ENCODE data around the gene COL11A1. TPM values are rescaled to one million over a fixed set of nuclear protein-coding genes. Genes with fewer than 3 reads are reported as not detected.

COL11A1 gene
- polyA plus RNA-seq, 1 experiment: 8.2 TPM

- Histone ChIP-seq H3K27me3 (ENCODE audit: control insufficient read depth, insufficient read depth, low read length) (no peaks in the 10 kb centered on the region), H3K27ac (ENCODE audit: low read depth, low read length) (no peak overlapping the region), H3K9me3 (ENCODE audit: control insufficient read depth, insufficient read depth, low read length) (no peaks in the 10 kb centered on the region), H3K4me3 (ENCODE audit: low read depth, low read length) (no peak overlapping the region)
- POLR2A ChIA-PET: no interaction called here
- CTCF ChIA-PET: interaction anchor here (0.6 to 2.3 kb wide), 36 partner anchors 9 to 1450 kb away, joined by 3 to 14 read pairs (median 4); no protein-coding TSS in a partner anchor
- peak; percentile 39 for DNase-seq (ENCODE audit: low read depth, low spot score)
- TF ChIP-seq CTCF (IDR thresholded peaks at IDR 0.05; ENCODE audit: low read depth, low read length): peak; percentile 78
These were observed 137.7 kb downstream of the COL11A1 start for GRCh38 chr1:102970496-102971078.

GRCh38 chr1:102967786-102968185 lies 140.5 kb downstream of the COL11A1 start:
- DNase-seq (ENCODE audit: low read depth, low spot score): no peak
- H3K27me3 ChIP-seq (ENCODE audit: control insufficient read depth, insufficient read depth, low read length): no peaks in the 10 kb centered on the region
- no peak overlapping the region for H3K4me3 ChIP-seq (ENCODE audit: low read depth, low read length)
- TF ChIP-seq CTCF (IDR thresholded peaks at IDR 0.05; ENCODE audit: low read depth, low read length): no peak
- no peak overlapping the region for H3K27ac ChIP-seq (ENCODE audit: low read depth, low read length)
- no peaks in the 10 kb centered on the region for H3K9me3 ChIP-seq (ENCODE audit: control insufficient read depth, insufficient read depth, low read length)
- ChIA-PET POLR2A (no interaction called here), CTCF (no interaction called here)

- Histone ChIP-seq H3K9me3 (ENCODE audit: control insufficient read depth, insufficient read depth, low read length) (no peaks in the 10 kb centered on the region), H3K4me3 (ENCODE audit: low read depth, low read length) (no peak overlapping the region), H3K27ac (ENCODE audit: low read depth, low read length) (no peak overlapping the region), H3K27me3 (ENCODE audit: control insufficient read depth, insufficient read depth, low read length) (no peaks in the 10 kb centered on the region)
- CTCF ChIA-PET: interaction anchor here (1.7 kb wide), 1 partner anchor 9 kb away, joined by 7 read pairs; no protein-coding TSS in a partner anchor
- POLR2A ChIA-PET: no interaction called here
- no peak for DNase-seq (ENCODE audit: low read depth, low spot score)
- TF ChIP-seq CTCF (IDR thresholded peaks at IDR 0.05; ENCODE audit: low read depth, low read length): no peak
These were observed 146.8 kb downstream of the COL11A1 start for GRCh38 chr1:102961549-102961948.

DNA sequence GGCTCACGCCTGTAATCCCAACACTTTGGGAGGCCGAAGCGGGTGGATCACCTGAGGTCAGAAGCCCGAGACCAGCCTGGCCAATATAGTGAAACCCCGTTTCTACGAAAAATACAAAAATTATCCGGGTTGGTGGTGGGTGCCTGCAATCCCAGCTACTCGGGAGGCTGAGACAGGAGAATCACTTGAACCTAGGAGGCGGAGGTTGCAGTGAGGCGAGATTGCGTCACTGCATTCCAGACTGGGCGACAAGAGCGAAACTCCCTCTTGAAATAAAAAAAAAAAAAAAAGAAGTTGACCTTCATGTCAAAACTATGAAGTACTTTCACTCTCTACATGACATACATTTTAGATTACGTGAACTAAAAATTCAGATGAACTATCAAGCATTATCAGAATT lies 153.7 kb downstream of the COL11A1 start:
- Histone ChIP-seq H3K27ac (ENCODE audit: low read depth, low read length) (no peak overlapping the region), H3K9me3 (ENCODE audit: control insufficient read depth, insufficient read depth, low read length) (no peaks in the 10 kb centered on the region), H3K4me3 (ENCODE audit: low read depth, low read length) (no peak overlapping the region), H3K27me3 (ENCODE audit: control insufficient read depth, insufficient read depth, low read length) (no peaks in the 10 kb centered on the region)
- no peak for DNase-seq (ENCODE audit: low read depth, low spot score)
- ChIA-PET CTCF (interaction anchor here (1.2 kb wide), 1 partner anchor 16 kb away, joined by 3 read pairs; no protein-coding TSS in a partner anchor), POLR2A (no interaction called here)
- TF ChIP-seq CTCF (IDR thresholded peaks at IDR 0.05; ENCODE audit: low read depth, low read length): no peak

DNA sequence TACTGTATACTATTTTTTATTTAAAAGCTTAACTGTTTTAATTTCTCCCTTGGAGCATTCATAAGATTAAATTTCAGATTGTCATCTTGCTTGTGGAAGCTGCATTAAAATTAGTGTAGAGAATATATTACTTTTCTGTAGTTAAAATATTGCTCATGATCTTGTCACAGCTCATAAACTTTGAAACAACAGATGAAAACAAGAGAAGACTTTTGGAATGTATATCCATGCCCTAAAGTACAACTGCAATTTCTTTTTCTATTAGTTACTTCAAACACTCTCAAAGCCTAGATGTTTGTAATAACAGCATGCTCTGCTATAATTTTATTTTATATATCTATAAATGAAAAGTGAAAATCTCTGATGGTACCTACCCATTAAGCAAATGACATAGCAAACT lies 155.9 kb downstream of the COL11A1 start:
- DNase-seq (ENCODE audit: low read depth, low spot score): no peak
- Histone ChIP-seq H3K27ac (ENCODE audit: low read depth, low read length) (no peak overlapping the region), H3K27me3 (ENCODE audit: control insufficient read depth, insufficient read depth, low read length) (no peaks in the 10 kb centered on the region), H3K9me3 (ENCODE audit: control insufficient read depth, insufficient read depth, low read length) (no peaks in the 10 kb centered on the region), H3K4me3 (ENCODE audit: low read depth, low read length) (no peak overlapping the region)
- no peak for TF ChIP-seq CTCF (IDR thresholded peaks at IDR 0.05; ENCODE audit: low read depth, low read length)
- CTCF ChIA-PET: interaction anchor here (1.1 kb wide), 1 partner anchor 18 kb away, joined by 4 read pairs; no protein-coding TSS in a partner anchor
- POLR2A ChIA-PET: no interaction called here
